H1 (cell line): ENCODE results near the gene TBCEL. TPM values are rescaled to one million over a fixed set of nuclear protein-coding genes. Genes with fewer than 3 reads are reported as not detected.
"Not testable (repeated sequence)": the region's sequence is repeated elsewhere in the genome, so short reads cannot be mapped to it uniquely, and the experiment has no call there.

Source experiments
- CTCF ChIA-PET: fragments of 300-600 bp; sonication (Branson Sonifier 250); formaldehyde crosslinking; loops from one replicate; lab custom pipeline; 2021; ENCODE audit not compliant: partially characterized antibody; lab: Charles Lee
- POLR2A ChIA-PET: fragments of 300-600 bp; sonication (Branson Sonifier 250); formaldehyde crosslinking; loops from one replicate; lab custom pipeline; 2021; ENCODE audit warnings: inconsistent platforms; ENCODE audit not compliant: partially characterized antibody; lab: Charles Lee
- DNase-seq, 2 experiments: peaks; one replicate each; pipeline versions ENCODE4 v3.0.0 to v3.0.0-alpha.2; 2010 to 2022; ENCODE audit warnings: low spot score in 2 of 2, low read depth in 1 of 2, mixed read lengths in 1 of 2
- FAIRE-seq: peaks from 2 replicates; lab custom pipeline; 2011; peaks lifted over from hg19 to GRCh38; lab: Jason Lieb, UNC
- H2AFZ ChIP-seq: 2 replicates; pipeline ENCODE4 v1.8.1; 2012; ENCODE audit warnings: low read length, inconsistent platforms
- H2AK5ac ChIP-seq: 2 replicates; pipeline ENCODE4 v1.6.1; 2013; ENCODE audit warnings: low read depth, low read length
- H2BK120ac ChIP-seq: replicated peaks from 2 replicates; pipeline ENCODE3; 2013; ENCODE audit warnings: low read depth, low read length, inconsistent platforms
- H2BK12ac ChIP-seq: 2 replicates; pipeline ENCODE4 v1.6.1; 2013; ENCODE audit warnings: low read depth, low read length
- H2BK15ac ChIP-seq: 2 replicates; pipeline ENCODE4 v1.6.1; 2013; ENCODE audit warnings: low read length
- H2BK20ac ChIP-seq: 2 replicates; pipeline ENCODE4 v1.6.1; 2013; ENCODE audit warnings: low read length
- H2BK5ac ChIP-seq: 2 replicates; pipeline ENCODE4 v1.6.1; 2013; ENCODE audit warnings: low read depth, low read length
- H3K14ac ChIP-seq: 2 replicates; pipeline ENCODE4 v1.6.1; 2013; ENCODE audit warnings: inconsistent platforms; ENCODE audit not compliant: insufficient read length
- H3K18ac ChIP-seq: 2 replicates; pipeline ENCODE4 v1.6.1; 2013; ENCODE audit warnings: low read length; ENCODE audit errors: extremely low read depth
- H3K23ac ChIP-seq: 2 replicates; pipeline ENCODE4 v1.6.1; 2013; ENCODE audit warnings: inconsistent platforms; ENCODE audit not compliant: insufficient read length
- H3K23me2 ChIP-seq: 2 replicates; pipeline ENCODE4 v1.6.1; 2013; ENCODE audit warnings: low read depth, low read length
- H3K27ac ChIP-seq: 2 replicates; pipeline ENCODE4 v1.6.1; 2011; ENCODE audit warnings: low read depth, low read length, inconsistent platforms
- H3K27me3 ChIP-seq, 4 experiments: replicated peaks in 1 of 4; 1 replicate in 1 of 4; 2 replicates in 3 of 4; pipeline versions ENCODE4 v1.6.1 to v1.8.1; 2011 to 2013; ENCODE audit warnings: low read length in 3 of 4, mild to moderate bottlenecking in 3 of 4, inconsistent platforms in 2 of 4, mixed read lengths in 2 of 4, moderate library complexity in 1 of 4; ENCODE audit not compliant: control insufficient read depth in 3 of 4, insufficient read depth in 3 of 4; ENCODE audit errors: extremely low read depth in 1 of 4
- H3K36me3 ChIP-seq, 4 experiments: 2 replicates each; pipeline versions ENCODE4 v1.6.1 to v1.8.1; 2011 to 2013; ENCODE audit warnings: mild to moderate bottlenecking in 4 of 4, low read length in 3 of 4, moderate library complexity in 2 of 4, control low read depth in 1 of 4, inconsistent platforms in 1 of 4; ENCODE audit not compliant: insufficient read depth in 4 of 4, control insufficient read depth in 2 of 4
- H3K4ac ChIP-seq: replicated peaks from 2 replicates; pipeline ENCODE3; 2013; ENCODE audit warnings: low read length, low read depth, mixed read lengths, inconsistent platforms; ENCODE audit not compliant: insufficient read length
- H3K4me1 ChIP-seq, 4 experiments: replicated peaks in 1 of 4; 1 replicate in 1 of 4; 2 replicates in 3 of 4; pipeline versions ENCODE4 v1.6.1 to v1.8.1; 2011 to 2013; ENCODE audit warnings: low read length in 3 of 4, inconsistent platforms in 2 of 4, mixed read lengths in 1 of 4; ENCODE audit not compliant: insufficient read depth in 4 of 4, control insufficient read depth in 3 of 4
- H3K4me2 ChIP-seq, 2 experiments: 2 replicates each; pipeline versions ENCODE4 v1.6.1 to v1.8.1; 2011 to 2013; ENCODE audit warnings: low read depth in 2 of 2, low read length in 2 of 2, control low read depth in 1 of 2, inconsistent platforms in 1 of 2, mild to moderate bottlenecking in 1 of 2; ENCODE audit not compliant: insufficient read depth in 1 of 2
- H3K4me3 ChIP-seq, 4 experiments: fragments of 200-600, 300-600 bp in 1 of 4; sonication (generic), shearing (Covaris generic), sonication (Bioruptor Twin) in 1 of 4; 2 replicates each; pipeline versions ENCODE4 v1.5.1 to v1.8.1; 2011 to 2016; ENCODE audit warnings: low read length in 4 of 4, low read depth in 3 of 4, control low read depth in 2 of 4, inconsistent platforms in 2 of 4, mild to moderate bottlenecking in 2 of 4, mixed read lengths in 1 of 4, moderate library complexity in 1 of 4; ENCODE audit not compliant: insufficient read depth in 2 of 4; ENCODE audit errors: extremely low read depth in 1 of 4
- H3K56ac ChIP-seq: replicated peaks from 2 replicates; pipeline ENCODE3; 2013; ENCODE audit warnings: low read depth, mild to moderate bottlenecking, mixed read lengths, low read length, inconsistent platforms; ENCODE audit not compliant: insufficient read length
- H3K79me1 ChIP-seq: 2 replicates; pipeline ENCODE4 v1.6.1; 2013; ENCODE audit warnings: low read depth, low read length, control low read depth
- H3K79me2 ChIP-seq, 2 experiments: 2 replicates each; pipeline versions ENCODE4 v1.6.1 to v1.8.1; 2012 to 2013; ENCODE audit warnings: low read length in 2 of 2, mild to moderate bottlenecking in 2 of 2, inconsistent platforms in 1 of 2; ENCODE audit not compliant: insufficient read depth in 2 of 2, control insufficient read depth in 1 of 2
- H3K9ac ChIP-seq, 4 experiments: replicated peaks in 1 of 4; 1 replicate in 1 of 4; 2 replicates in 3 of 4; pipeline versions ENCODE4 v1.6.1 to v1.8.1; 2011 to 2013; ENCODE audit warnings: low read depth in 3 of 4, low read length in 3 of 4, control low read depth in 2 of 4, mild to moderate bottlenecking in 2 of 4, moderate library complexity in 2 of 4, inconsistent platforms in 1 of 4; ENCODE audit errors: extremely low read depth in 1 of 4
- H3K9me3 ChIP-seq, 2 experiments: 2 replicates each; pipeline versions ENCODE4 v1.6.1 to v1.8.1; 2012 to 2013; ENCODE audit warnings: mild to moderate bottlenecking in 2 of 2, moderate library complexity in 2 of 2, control low read depth in 1 of 2, inconsistent platforms in 1 of 2, low read depth in 1 of 2, low read length in 1 of 2, mixed read lengths in 1 of 2; ENCODE audit not compliant: insufficient read depth in 2 of 2
- H4K20me1 ChIP-seq, 2 experiments: replicated peaks in 1 of 2; 2 replicates each; pipeline versions ENCODE3 to v1.8.1; 2011 to 2013; ENCODE audit warnings: inconsistent platforms in 2 of 2, low read length in 2 of 2, mild to moderate bottlenecking in 1 of 2; ENCODE audit not compliant: insufficient read depth in 2 of 2, control insufficient read depth in 1 of 2
- H4K5ac ChIP-seq: 2 replicates; pipeline ENCODE4 v1.6.1; 2013; ENCODE audit warnings: low read length, low read depth, mixed read lengths, inconsistent platforms; ENCODE audit not compliant: insufficient read length
- H4K8ac ChIP-seq: 2 replicates; pipeline ENCODE4 v1.8.0; 2013; ENCODE audit warnings: mild to moderate bottlenecking, moderate library complexity, low read length, inconsistent platforms; ENCODE audit not compliant: insufficient read depth; ENCODE audit errors: extremely low read depth
- H4K91ac ChIP-seq: replicated peaks from 2 replicates; pipeline ENCODE3; 2013; ENCODE audit warnings: low read length, mixed read lengths, inconsistent platforms; ENCODE audit not compliant: insufficient read length
- WGBS, 2 experiments: shearing (Covaris generic) in 1 of 2; methylation state at CpG; one replicate each; pipeline versions ENCODE4 v1.1.6 to v1.1.7; 2013 to 2015; ENCODE audit warnings: low lambda C conversion rate in 2 of 2, mixed read lengths in 2 of 2, inconsistent platforms in 1 of 2, low coverage in 1 of 2, missing lambda C conversion rate in 1 of 2; ENCODE audit not compliant: insufficient replicate concordance in 2 of 2, insufficient coverage in 1 of 2, insufficient read length in 1 of 2; ENCODE audit errors: extremely low coverage in 1 of 2, missing lambda C conversion rate in 1 of 2; 5-methylcytosine and 5-hydroxymethylcytosine counted together
- polyA plus RNA-seq, 7 experiments: library from polyadenylated mRNA; depleted of rRNA in 3 of 7; stranded (reverse) in 5 of 7; unstranded in 2 of 7; fragments of >200 nt in 5 of 7; fragments of 200-250 nt in 2 of 7; gene quantifications; 1 replicate in 5 of 7; 2 replicates in 1 of 7; 4 replicates in 1 of 7; pipeline versions ENCODE4 v1.2.1 to v1.2.3, GENCODE V29; 2011 to 2013; ENCODE audit warnings: missing spikeins in 2 of 7, mixed read lengths in 2 of 7
- total RNA-seq: library from RNA; stranded (reverse); fragmentation: NEBNext Ultra II Directional; extraction: Animal tissue kit (Norgen Biotek cat#: 25700); gene quantifications from 2 replicates; pipeline ENCODE4 v1.2.1, GENCODE V29; 2021

The TBCEL gene
- total and polyA plus RNA-seq, 2 of the 8 experiments (the other 6 are each of a cell fraction or from before 2014, with no cell fraction given): 3.9 to 16.0 TPM

- POLR2A ChIA-PET, H4K91ac ChIP-seq, H3K23me2 ChIP-seq, H2AK5ac ChIP-seq, H2BK20ac ChIP-seq, H2BK120ac ChIP-seq, H3K27ac ChIP-seq, FAIRE-seq, H3K56ac ChIP-seq, H3K18ac ChIP-seq, H4K8ac ChIP-seq, H3K27me3 ChIP-seq, H4K20me1 ChIP-seq, H3K23ac ChIP-seq, H3K9ac ChIP-seq, H2BK5ac ChIP-seq, H2AFZ ChIP-seq, H2BK12ac ChIP-seq, H3K9me3 ChIP-seq, H2BK15ac ChIP-seq, H3K4me1 ChIP-seq, H3K36me3 ChIP-seq, H3K4me2 ChIP-seq, H3K4ac ChIP-seq, H3K14ac ChIP-seq, H3K79me1 ChIP-seq, DNase-seq, H3K4me3 ChIP-seq, H4K5ac ChIP-seq: not testable (repeated sequence)
- WGBS, 2 experiments: 99% methylated on average over 10 of the region's 36 CpGs; no CpG with 5 or more reads in 1 of the 2 experiments
- CTCF ChIA-PET: interaction anchor here (0.8 kb wide), 1 partner anchor 77 kb away, joined by 3 read pairs; no protein-coding TSS in a partner anchor
- H3K79me2 ChIP-seq: peaks cover 10 to 25% of the 10 kb centered on the region in 2 experiments
Measured at GRCh38 chr11:121021718-121022117, 2.2 kb upstream of the TBCEL start.
